ENCODE data around the gene MELK.

The MELK gene

GRCh38 chr9:36594213-36594612, 21.5 kb downstream of the MELK start:
- Histone ChIP-seq H3K9me2 (ENCODE audit: low read depth, low read length) (no peaks in the 10 kb centered on the region), H3K4me3 (ENCODE audit: low read depth, low read length, poor library complexity, severe bottlenecking) (no peak overlapping the region), H3K27me3 (ENCODE audit: insufficient read depth, low read length) (no peaks in the 10 kb centered on the region), H3K4me1 (ENCODE audit: insufficient read depth, low read length, severe bottlenecking) (no peaks in the 10 kb centered on the region), H3K9me3 (ENCODE audit: low read length) (no peaks in the 10 kb centered on the region), H3K27ac (ENCODE audit: low read depth, low read length, poor library complexity, severe bottlenecking) (no peak overlapping the region), H3K4me2 (ENCODE audit: low read length) (no peak overlapping the region), H3F3A (ENCODE audit: insufficient read depth, low read length) (no peaks in the 10 kb centered on the region), H2AFZ (ENCODE audit: low read length) (no peak overlapping the region), H3K79me2 (ENCODE audit: insufficient read depth, low read length) (no peaks in the 10 kb centered on the region), H4K20me1 (ENCODE audit: insufficient read depth, low read length) (no peaks in the 10 kb centered on the region), H3K36me3 (ENCODE audit: insufficient read depth, low read length) (peaks cover 92% of the 10 kb centered on the region), H3K9ac (ENCODE audit: low read length) (no peak overlapping the region)
- TF ChIP-seq CTCF (IDR thresholded peaks at IDR 0.05; ENCODE audit: low read length) (no peak), EZH2 (IDR thresholded peaks at IDR 0.05; ENCODE audit: borderline replicate concordance, low read length) (no peak)

GRCh38 chr9:36597412-36598178, 24.9 kb downstream of the MELK start:
- Histone ChIP-seq H3K27me3 (ENCODE audit: insufficient read depth, low read length) (no peaks in the 10 kb centered on the region), H3K36me3 (ENCODE audit: insufficient read depth, low read length) (peaks cover 90% of the 10 kb centered on the region), H2AFZ (ENCODE audit: low read length) (no peak overlapping the region), H3K4me3 (ENCODE audit: low read depth, low read length, poor library complexity, severe bottlenecking) (no peak overlapping the region), H3K9me3 (ENCODE audit: low read length) (no peaks in the 10 kb centered on the region), H3F3A (ENCODE audit: insufficient read depth, low read length) (no peaks in the 10 kb centered on the region), H3K9me2 (ENCODE audit: low read depth, low read length) (no peaks in the 10 kb centered on the region), H4K20me1 (ENCODE audit: insufficient read depth, low read length) (no peaks in the 10 kb centered on the region), H3K27ac (ENCODE audit: low read depth, low read length, poor library complexity, severe bottlenecking) (no peak overlapping the region), H3K79me2 (ENCODE audit: insufficient read depth, low read length) (no peaks in the 10 kb centered on the region), H3K9ac (ENCODE audit: low read length) (no peak overlapping the region), H3K4me2 (ENCODE audit: low read length) (no peak overlapping the region), H3K4me1 (ENCODE audit: insufficient read depth, low read length, severe bottlenecking) (no peaks in the 10 kb centered on the region)
- TF ChIP-seq EZH2 (IDR thresholded peaks at IDR 0.05; ENCODE audit: borderline replicate concordance, low read length) = no peak
- peak; percentile 48 for TF ChIP-seq CTCF (IDR thresholded peaks at IDR 0.05; ENCODE audit: low read length)

GRCh38 chr9:36598273-36598672, 25.6 kb downstream of the MELK start:
- Histone ChIP-seq H3K4me1 (ENCODE audit: insufficient read depth, low read length, severe bottlenecking) (no peaks in the 10 kb centered on the region), H3K27me3 (ENCODE audit: insufficient read depth, low read length) (no peaks in the 10 kb centered on the region), H3K9me3 (ENCODE audit: low read length) (no peaks in the 10 kb centered on the region), H3K9ac (ENCODE audit: low read length) (no peak overlapping the region), H2AFZ (ENCODE audit: low read length) (no peak overlapping the region), H3K4me3 (ENCODE audit: low read depth, low read length, poor library complexity, severe bottlenecking) (no peak overlapping the region), H3K79me2 (ENCODE audit: insufficient read depth, low read length) (no peaks in the 10 kb centered on the region), H3K27ac (ENCODE audit: low read depth, low read length, poor library complexity, severe bottlenecking) (no peak overlapping the region), H3F3A (ENCODE audit: insufficient read depth, low read length) (no peaks in the 10 kb centered on the region), H4K20me1 (ENCODE audit: insufficient read depth, low read length) (no peaks in the 10 kb centered on the region), H3K9me2 (ENCODE audit: low read depth, low read length) (no peaks in the 10 kb centered on the region), H3K36me3 (ENCODE audit: insufficient read depth, low read length) (peaks cover 90% of the 10 kb centered on the region), H3K4me2 (ENCODE audit: low read length) (no peak overlapping the region)
- TF ChIP-seq CTCF (IDR thresholded peaks at IDR 0.05; ENCODE audit: low read length) (no peak), EZH2 (IDR thresholded peaks at IDR 0.05; ENCODE audit: borderline replicate concordance, low read length) (no peak)

Data from OCI-LY1 (cell line).